GM23338 (cell line): Measurements from ENCODE around the gene TEX9. TPM values are rescaled to one million over a fixed set of nuclear protein-coding genes. Genes with fewer than 3 reads are reported as not detected.

Experiments used
- ATAC-seq: fragments of 200-7000 bp; cut with Tn5 transposase; 3 replicates; pipeline ENCODE4 v1.9.1; 2020
- DNase-seq: peaks from one replicate; pipeline ENCODE4 v3.0.0-alpha.2; 2015; ENCODE audit warnings: low spot score
- H2AFZ ChIP-seq: fragments of 200-600 bp; sonication (generic); 2 replicates; pipeline ENCODE4 v1.8.0; 2016; ENCODE audit warnings: antibody characterized with exemption, mild to moderate bottlenecking, moderate library complexity
- H3F3A ChIP-seq: fragments of 200-600 bp; sonication (generic); replicated peaks from 2 replicates; pipeline ENCODE4 v1.8.0; 2017; ENCODE audit warnings: antibody characterized with exemption, mixed run types, low read depth
- H3K27ac ChIP-seq: fragments of 200-600 bp; sonication (generic); 2 replicates; pipeline ENCODE4 v1.6.1; 2016; ENCODE audit warnings: low read depth
- H3K27me3 ChIP-seq: fragments of 200-600 bp; sonication (generic); 2 replicates; pipeline ENCODE4 v1.8.0; 2016; ENCODE audit warnings: mild to moderate bottlenecking, mixed run types, moderate library complexity; ENCODE audit not compliant: insufficient read depth
- H3K36me3 ChIP-seq: fragments of 200-600 bp; sonication (generic); 2 replicates; pipeline ENCODE4 v1.8.0; 2016; ENCODE audit warnings: mild to moderate bottlenecking; ENCODE audit not compliant: insufficient read depth
- H3K4me1 ChIP-seq: fragments of 200-600 bp; sonication (generic); 2 replicates; pipeline ENCODE4 v1.8.0; 2016; ENCODE audit warnings: mild to moderate bottlenecking, moderate library complexity; ENCODE audit not compliant: insufficient read depth
- H3K4me2 ChIP-seq: fragments of 200-600 bp; sonication (generic); 2 replicates; pipeline ENCODE4 v1.7.1; 2017; ENCODE audit warnings: mixed run types
- H3K4me3 ChIP-seq: fragments of 200-600 bp; sonication (generic); 2 replicates; pipeline ENCODE4 v1.6.1; 2016; ENCODE audit warnings: mixed run types
- H3K79me2 ChIP-seq: fragments of 200-600 bp; sonication (generic); replicated peaks from 2 replicates; pipeline ENCODE4 v1.8.0; 2017; ENCODE audit warnings: mild to moderate bottlenecking; ENCODE audit not compliant: insufficient read depth
- H3K9me2 ChIP-seq: fragments of 200-600 bp; sonication (generic); 2 replicates; pipeline ENCODE4 v1.8.0; 2017; ENCODE audit not compliant: insufficient read depth
- H4K20me1 ChIP-seq: fragments of 200-600 bp; sonication (generic); replicated peaks from 2 replicates; pipeline ENCODE4 v1.8.0; 2017; ENCODE audit warnings: mild to moderate bottlenecking; ENCODE audit not compliant: insufficient read depth
- H3K27ac Mint-ChIP-seq: 2 replicates; pipeline ENCODE4 v1.8.0; 2020; ENCODE audit warnings: inconsistent platforms, mild to moderate bottlenecking, moderate library complexity, mixed read lengths
- H3K27me3 Mint-ChIP-seq: 3 replicates; pipeline ENCODE4 v1.8.0; 2022; ENCODE audit warnings: low read depth, mild to moderate bottlenecking, moderate library complexity, mixed read lengths, inconsistent platforms; ENCODE audit not compliant: insufficient read depth, poor library complexity
- H3K36me3 Mint-ChIP-seq: 3 replicates; pipeline ENCODE4 v1.8.0; 2021; ENCODE audit warnings: low read depth, mild to moderate bottlenecking, inconsistent platforms, moderate library complexity, mixed read lengths
- H3K4me1 Mint-ChIP-seq: 3 replicates; pipeline ENCODE4 v1.8.0; 2020; ENCODE audit warnings: mild to moderate bottlenecking, inconsistent platforms, mixed read lengths
- H3K4me3 Mint-ChIP-seq: 3 replicates; pipeline ENCODE4 v1.8.0; 2021; ENCODE audit warnings: moderate library complexity, mild to moderate bottlenecking, inconsistent platforms, mixed read lengths
- H3K9me3 Mint-ChIP-seq: 3 replicates; pipeline ENCODE4 v1.8.0; 2020; ENCODE audit warnings: moderate library complexity, mild to moderate bottlenecking, inconsistent platforms, mixed read lengths
- CREB1 ChIP-seq: fragments of 250-450 bp; sonication (Bioruptor Pico); IDR thresholded peaks from 2 replicates; pipeline ENCODE4 v1.5.0; 2020; ENCODE audit warnings: low read depth, mild to moderate bottlenecking, moderate library complexity
- EZH2phosphoT487 ChIP-seq: fragments of 200-600 bp; sonication (generic); IDR thresholded peaks from one replicate; pipeline ENCODE4 v1.8.1; 2018; ENCODE audit warnings: antibody characterized with exemption; ENCODE audit not compliant: unreplicated experiment
- NANOG ChIP-seq: IDR thresholded peaks from 2 replicates; pipeline ENCODE4 v1.6.1; 2016; ENCODE audit warnings: antibody characterized with exemption, borderline replicate concordance
- POLR2AphosphoS5 ChIP-seq: IDR thresholded peaks from 2 replicates; pipeline ENCODE4 v1.6.1; 2016; ENCODE audit warnings: antibody characterized with exemption, low read depth
- STAT1 ChIP-seq: IDR thresholded peaks from one replicate; pipeline ENCODE4 v1.6.1; 2016; ENCODE audit warnings: antibody characterized with exemption; ENCODE audit not compliant: unreplicated experiment
- ZNF114 ChIP-seq: fragments of 250-450 bp; sonication (Bioruptor Pico); IDR thresholded peaks from 2 replicates; pipeline ENCODE4 v1.5.0; 2020; ENCODE audit warnings: mild to moderate bottlenecking, moderate library complexity
- ZNF331 ChIP-seq: fragments of 250-450 bp; sonication (Bioruptor Pico); IDR thresholded peaks from 2 replicates; pipeline ENCODE4 v1.5.0; 2020; ENCODE audit warnings: low read depth, mild to moderate bottlenecking, moderate library complexity
- polyA plus RNA-seq: library from polyadenylated mRNA; unstranded; fragments of >200 nt; fragmentation: Nextera tagmentation; extraction: Ambion mirVana; gene quantifications from 2 replicates; pipeline ENCODE4 v1.2.1, GENCODE V29; 2016
- total RNA-seq: library from RNA; depleted of rRNA; stranded (reverse); fragments of >200 nt; shearing (Covaris generic); gene quantifications from 2 replicates; pipeline ENCODE4 v1.2.3, GENCODE V29; 2014
- TF ChIP-seq, protein P1 (sequence below): IDR thresholded peaks from one replicate; pipeline ENCODE4 v1.6.1; 2018; ENCODE audit warnings: antibody characterized with exemption; ENCODE audit not compliant: unreplicated experiment
- TF ChIP-seq, protein P2 (sequence below): IDR thresholded peaks from 2 replicates; pipeline ENCODE4 v1.6.1; 2016; ENCODE audit warnings: antibody characterized with exemption
- TF ChIP-seq, protein P3 (sequence below), 2 experiments: fragments of 200-600 bp in 1 of 2; sonication (generic) in 1 of 2; conservative IDR thresholded peaks; 2 replicates each; pipeline versions ENCODE4 v1.5.1 to v1.6.1; 2016 to 2017; ENCODE audit warnings: antibody characterized with exemption in 2 of 2, low read depth in 2 of 2, mild to moderate bottlenecking in 2 of 2, moderate library complexity in 1 of 2

Gene TEX9
- total and polyA plus RNA-seq, 2 experiments from 2014 or later: 19.6 to 21.8 TPM

DNA sequence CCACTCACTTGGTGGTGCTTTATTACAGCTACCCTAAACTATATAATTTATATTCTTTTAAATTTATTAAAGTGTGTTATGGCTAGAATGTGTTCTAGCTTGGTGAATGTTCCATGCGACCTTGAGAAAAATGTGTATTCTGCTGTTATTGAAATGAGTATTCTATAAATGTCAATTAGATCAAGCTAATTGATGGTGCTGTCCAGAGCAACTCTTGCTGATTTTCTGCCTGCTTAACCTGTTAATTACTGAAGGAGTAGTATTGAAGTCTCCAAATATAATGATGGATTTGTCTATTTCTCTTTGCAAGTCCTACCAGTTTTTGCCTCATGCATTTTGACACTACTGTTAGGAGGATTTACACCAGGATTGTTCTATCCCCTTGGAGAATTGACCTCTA, 3.2 kb upstream of the TEX9 start:
- Histone ChIP-seq H3K9me2 (no peaks in the 10 kb centered on the region), H3K4me2 (no peak overlapping the region), H3K27me3 (no peaks in the 10 kb centered on the region), H3F3A (no peaks in the 10 kb centered on the region), H3K36me3 (no peaks in the 10 kb centered on the region), H3K27ac (no peak overlapping the region), H2AFZ (no peak overlapping the region), H3K79me2 (no peaks in the 10 kb centered on the region), H3K4me1 (0 out of 2 replicates have a peak, but pooled peaks cover 5% of the 10 kb centered on the region), H4K20me1 (no peaks in the 10 kb centered on the region), H3K4me3 (no peak overlapping the region)
- H3K27ac Mint-ChIP-seq: no peak overlapping the region
- peaks cover 12% of the 10 kb centered on the region for H3K9me3 Mint-ChIP-seq
- no peak for DNase-seq
- H3K4me1 Mint-ChIP-seq: peaks cover 6% of the 10 kb centered on the region; the same call in 2 of the 3 replicates
- H3K4me3 Mint-ChIP-seq: no peak overlapping the region
- TF ChIP-seq, protein P1, sequence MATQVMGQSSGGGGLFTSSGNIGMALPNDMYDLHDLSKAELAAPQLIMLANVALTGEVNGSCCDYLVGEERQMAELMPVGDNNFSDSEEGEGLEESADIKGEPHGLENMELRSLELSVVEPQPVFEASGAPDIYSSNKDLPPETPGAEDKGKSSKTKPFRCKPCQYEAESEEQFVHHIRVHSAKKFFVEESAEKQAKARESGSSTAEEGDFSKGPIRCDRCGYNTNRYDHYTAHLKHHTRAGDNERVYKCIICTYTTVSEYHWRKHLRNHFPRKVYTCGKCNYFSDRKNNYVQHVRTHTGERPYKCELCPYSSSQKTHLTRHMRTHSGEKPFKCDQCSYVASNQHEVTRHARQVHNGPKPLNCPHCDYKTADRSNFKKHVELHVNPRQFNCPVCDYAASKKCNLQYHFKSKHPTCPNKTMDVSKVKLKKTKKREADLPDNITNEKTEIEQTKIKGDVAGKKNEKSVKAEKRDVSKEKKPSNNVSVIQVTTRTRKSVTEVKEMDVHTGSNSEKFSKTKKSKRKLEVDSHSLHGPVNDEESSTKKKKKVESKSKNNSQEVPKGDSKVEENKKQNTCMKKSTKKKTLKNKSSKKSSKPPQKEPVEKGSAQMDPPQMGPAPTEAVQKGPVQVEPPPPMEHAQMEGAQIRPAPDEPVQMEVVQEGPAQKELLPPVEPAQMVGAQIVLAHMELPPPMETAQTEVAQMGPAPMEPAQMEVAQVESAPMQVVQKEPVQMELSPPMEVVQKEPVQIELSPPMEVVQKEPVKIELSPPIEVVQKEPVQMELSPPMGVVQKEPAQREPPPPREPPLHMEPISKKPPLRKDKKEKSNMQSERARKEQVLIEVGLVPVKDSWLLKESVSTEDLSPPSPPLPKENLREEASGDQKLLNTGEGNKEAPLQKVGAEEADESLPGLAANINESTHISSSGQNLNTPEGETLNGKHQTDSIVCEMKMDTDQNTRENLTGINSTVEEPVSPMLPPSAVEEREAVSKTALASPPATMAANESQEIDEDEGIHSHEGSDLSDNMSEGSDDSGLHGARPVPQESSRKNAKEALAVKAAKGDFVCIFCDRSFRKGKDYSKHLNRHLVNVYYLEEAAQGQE: peak; percentile 37
- TF ChIP-seq EZH2phosphoT487 (no peak), CREB1 (CRISPR knock-in tag) (no peak)
- H3K36me3 Mint-ChIP-seq: no peaks in the 10 kb centered on the region
- H3K27me3 Mint-ChIP-seq: no peaks in the 10 kb centered on the region
- no peak for ATAC-seq

DNA sequence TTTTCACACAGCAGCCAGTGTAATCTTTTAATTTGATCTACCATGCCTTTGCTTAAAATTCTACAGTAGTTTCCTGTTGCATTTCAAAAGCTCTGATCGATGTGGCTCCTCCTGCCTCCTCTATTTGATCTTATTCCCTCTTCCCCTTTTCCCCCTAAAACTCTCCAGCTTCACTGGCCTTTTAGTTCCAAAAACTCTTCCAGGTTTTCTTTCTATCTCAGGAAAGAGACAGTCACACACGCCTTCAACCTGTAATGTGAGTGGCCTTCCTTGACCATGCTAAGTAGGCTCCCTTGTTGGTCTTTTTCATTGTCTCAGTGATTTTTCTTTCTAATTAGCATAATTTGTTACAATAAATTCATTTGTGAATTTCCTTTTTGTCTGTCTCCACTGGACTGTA, 985 bp downstream of the TEX9 start:
- peak overlapping the region; percentile 95; the same call in 1 of the 2 replicates for H2AFZ ChIP-seq
- peak overlapping the region; percentile 36; the same call in 1 of the 2 replicates for H3K27ac Mint-ChIP-seq
- H3K4me1 Mint-ChIP-seq: peaks cover 9% of the 10 kb centered on the region; the same call in 2 of the 3 replicates
- H3K27me3 Mint-ChIP-seq: no peaks in the 10 kb centered on the region
- no peaks in the 10 kb centered on the region for H3K36me3 ChIP-seq
- peak overlapping the region; percentile 71 for H3K4me3 ChIP-seq
- no peaks in the 10 kb centered on the region for H3K27me3 ChIP-seq
- no peaks in the 10 kb centered on the region for H3K36me3 Mint-ChIP-seq
- no peaks in the 10 kb centered on the region for H4K20me1 ChIP-seq
- H3F3A ChIP-seq: no peaks in the 10 kb centered on the region
- peak overlapping the region; percentile 83 for H3K4me2 ChIP-seq
- no peak overlapping the region for H3K27ac ChIP-seq
- no peaks in the 10 kb centered on the region for H3K9me2 ChIP-seq
- peak overlapping the region; percentile 97 for H3K4me3 Mint-ChIP-seq
- H3K4me1 ChIP-seq: 0 out of 2 replicates have a peak, but pooled peaks cover 5% of the 10 kb centered on the region
- peaks cover 14% of the 10 kb centered on the region; the same call in 1 of the 2 replicates for H3K79me2 ChIP-seq
- H3K9me3 Mint-ChIP-seq: peaks cover 12% of the 10 kb centered on the region
- peak; percentile 36 for DNase-seq
- ATAC-seq: peak; percentile 13; the same call in 2 of the 3 replicates
- no peak for TF ChIP-seq STAT1
- TF ChIP-seq, protein P2, sequence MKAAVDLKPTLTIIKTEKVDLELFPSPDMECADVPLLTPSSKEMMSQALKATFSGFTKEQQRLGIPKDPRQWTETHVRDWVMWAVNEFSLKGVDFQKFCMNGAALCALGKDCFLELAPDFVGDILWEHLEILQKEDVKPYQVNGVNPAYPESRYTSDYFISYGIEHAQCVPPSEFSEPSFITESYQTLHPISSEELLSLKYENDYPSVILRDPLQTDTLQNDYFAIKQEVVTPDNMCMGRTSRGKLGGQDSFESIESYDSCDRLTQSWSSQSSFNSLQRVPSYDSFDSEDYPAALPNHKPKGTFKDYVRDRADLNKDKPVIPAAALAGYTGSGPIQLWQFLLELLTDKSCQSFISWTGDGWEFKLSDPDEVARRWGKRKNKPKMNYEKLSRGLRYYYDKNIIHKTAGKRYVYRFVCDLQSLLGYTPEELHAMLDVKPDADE: no peak
- TF ChIP-seq, protein P3, sequence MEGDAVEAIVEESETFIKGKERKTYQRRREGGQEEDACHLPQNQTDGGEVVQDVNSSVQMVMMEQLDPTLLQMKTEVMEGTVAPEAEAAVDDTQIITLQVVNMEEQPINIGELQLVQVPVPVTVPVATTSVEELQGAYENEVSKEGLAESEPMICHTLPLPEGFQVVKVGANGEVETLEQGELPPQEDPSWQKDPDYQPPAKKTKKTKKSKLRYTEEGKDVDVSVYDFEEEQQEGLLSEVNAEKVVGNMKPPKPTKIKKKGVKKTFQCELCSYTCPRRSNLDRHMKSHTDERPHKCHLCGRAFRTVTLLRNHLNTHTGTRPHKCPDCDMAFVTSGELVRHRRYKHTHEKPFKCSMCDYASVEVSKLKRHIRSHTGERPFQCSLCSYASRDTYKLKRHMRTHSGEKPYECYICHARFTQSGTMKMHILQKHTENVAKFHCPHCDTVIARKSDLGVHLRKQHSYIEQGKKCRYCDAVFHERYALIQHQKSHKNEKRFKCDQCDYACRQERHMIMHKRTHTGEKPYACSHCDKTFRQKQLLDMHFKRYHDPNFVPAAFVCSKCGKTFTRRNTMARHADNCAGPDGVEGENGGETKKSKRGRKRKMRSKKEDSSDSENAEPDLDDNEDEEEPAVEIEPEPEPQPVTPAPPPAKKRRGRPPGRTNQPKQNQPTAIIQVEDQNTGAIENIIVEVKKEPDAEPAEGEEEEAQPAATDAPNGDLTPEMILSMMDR (conservative IDR thresholded peaks at IDR 0.05; ENCODE audit: low read depth in 2 of 2): no peak
- TF ChIP-seq POLR2AphosphoS5: no peak
- TF ChIP-seq ZNF331 (CRISPR knock-in tag): no peak
- no peak for TF ChIP-seq NANOG
- no peak for TF ChIP-seq ZNF114
- TF ChIP-seq EZH2phosphoT487: no peak
- no peak for TF ChIP-seq CREB1 (CRISPR knock-in tag)
- TF ChIP-seq, protein P1: no peak
